ENCODE measurements around the gene CD44. TPM values are rescaled to one million over a fixed set of nuclear protein-coding genes. Genes with fewer than 3 reads are reported as not detected.
A peak's percentile ranks its signal among the peaks of the same experiment; 100 is the strongest.

The CD44 gene
- total RNA-seq, 4 donors from 2014 or later, result 56.3 to 182 (median 114) TPM

GRCh38 chr11:35235936-35236666 is 97.1 kb downstream of the CD44 start:
- Histone ChIP-seq H3K27me3 (no peaks in the 10 kb centered on the region), H3K4me1 (peaks cover 0 to 31% (median 3%) of the 10 kb centered on the region in 4 donors), H3K4me3 (no peak overlapping the region), H3K9me3 (no peaks in the 10 kb centered on the region), H3K36me3 (no peaks in the 10 kb centered on the region), H3K27ac (no peak overlapping the region)
- WGBS, 2 donors (ENCODE audit: low coverage in 1 of 2), result 54% methylated on average over 4 of the region's 4 CpGs; no CpG with 5 or more reads in 1 of the 2 donors
- in situ Hi-C loops (cut with MboI; ENCODE audit: low pct_ligation_motif_present in 1 of 4, low pct_unique_long_range_greater_than_20kb in 1 of 4, low sequenced_read_pairs in 3 of 4), result loop anchor here in 1 of 4 donors (10.0 kb wide), 1 partner anchor 241 kb away; no protein-coding TSS in a partner anchor
- intact Hi-C loops (cut with DNase I; ENCODE audit: low total_unique reads), result no loop called here
- peak; percentile 68 for DNase-seq
- TF ChIP-seq, protein P1, sequence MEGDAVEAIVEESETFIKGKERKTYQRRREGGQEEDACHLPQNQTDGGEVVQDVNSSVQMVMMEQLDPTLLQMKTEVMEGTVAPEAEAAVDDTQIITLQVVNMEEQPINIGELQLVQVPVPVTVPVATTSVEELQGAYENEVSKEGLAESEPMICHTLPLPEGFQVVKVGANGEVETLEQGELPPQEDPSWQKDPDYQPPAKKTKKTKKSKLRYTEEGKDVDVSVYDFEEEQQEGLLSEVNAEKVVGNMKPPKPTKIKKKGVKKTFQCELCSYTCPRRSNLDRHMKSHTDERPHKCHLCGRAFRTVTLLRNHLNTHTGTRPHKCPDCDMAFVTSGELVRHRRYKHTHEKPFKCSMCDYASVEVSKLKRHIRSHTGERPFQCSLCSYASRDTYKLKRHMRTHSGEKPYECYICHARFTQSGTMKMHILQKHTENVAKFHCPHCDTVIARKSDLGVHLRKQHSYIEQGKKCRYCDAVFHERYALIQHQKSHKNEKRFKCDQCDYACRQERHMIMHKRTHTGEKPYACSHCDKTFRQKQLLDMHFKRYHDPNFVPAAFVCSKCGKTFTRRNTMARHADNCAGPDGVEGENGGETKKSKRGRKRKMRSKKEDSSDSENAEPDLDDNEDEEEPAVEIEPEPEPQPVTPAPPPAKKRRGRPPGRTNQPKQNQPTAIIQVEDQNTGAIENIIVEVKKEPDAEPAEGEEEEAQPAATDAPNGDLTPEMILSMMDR (IDR thresholded peaks at IDR 0.05), result no peak
- TF ChIP-seq POLR2AphosphoS5 (IDR thresholded peaks at IDR 0.05), result no peak
- no peak for TF ChIP-seq POLR2A (IDR thresholded peaks at IDR 0.05)
- TF ChIP-seq EP300 (IDR thresholded peaks at IDR 0.05; ENCODE audit: low read depth), result no peak

GRCh38 chr11:35236667-35237003 is 97.7 kb downstream of the CD44 start:
- H3K27ac ChIP-seq, result no peak overlapping the region
- 67 to 68% methylated on average over 4 to 5 of the region's 5 CpGs for WGBS, 2 donors (ENCODE audit: low coverage in 1 of 2)

GRCh38 chr11:35237351-35237750 is 98.4 kb downstream of the CD44 start:
- no peak for DNase-seq
- TF ChIP-seq EP300 (IDR thresholded peaks at IDR 0.05; ENCODE audit: low read depth) (no peak), POLR2AphosphoS5 (IDR thresholded peaks at IDR 0.05) (no peak), POLR2A (IDR thresholded peaks at IDR 0.05) (no peak)
- TF ChIP-seq, protein P1 (IDR thresholded peaks at IDR 0.05), result no peak
- no peaks in the 10 kb centered on the region for H3K27me3 ChIP-seq
- no peaks in the 10 kb centered on the region for H3K36me3 ChIP-seq
- H3K27ac ChIP-seq, result no peak overlapping the region
- intact Hi-C loops (cut with DNase I; ENCODE audit: low total_unique reads), result no loop called here
- H3K9me3 ChIP-seq, result no peaks in the 10 kb centered on the region
- in situ Hi-C loops (cut with MboI; ENCODE audit: low pct_ligation_motif_present in 1 of 4, low pct_unique_long_range_greater_than_20kb in 1 of 4, low sequenced_read_pairs in 3 of 4), result loop anchor here in 1 of 4 donors (10.0 kb wide), 1 partner anchor 243 kb away; no protein-coding TSS in a partner anchor
- H3K4me1 ChIP-seq, result peaks cover 0 to 35% (median 2%) of the 10 kb centered on the region in 4 donors
- no peak overlapping the region for H3K4me3 ChIP-seq
- 80 to 83% methylated on average over 1 of the region's 1 CpG for WGBS, 2 donors (ENCODE audit: low coverage in 1 of 2)

More at GRCh38 chr11:35236667-35237003, 97.7 kb downstream of the CD44 start:
- intact Hi-C loops (cut with DNase I; ENCODE audit: low total_unique reads), result no loop called here
- no peak overlapping the region for H3K4me3 ChIP-seq
- no peak for TF ChIP-seq POLR2A (IDR thresholded peaks at IDR 0.05)
- TF ChIP-seq POLR2AphosphoS5 (IDR thresholded peaks at IDR 0.05), result no peak
- TF ChIP-seq, protein P1 (IDR thresholded peaks at IDR 0.05), result no peak
- no peak for TF ChIP-seq EP300 (IDR thresholded peaks at IDR 0.05; ENCODE audit: low read depth)
- H3K4me1 ChIP-seq, result peaks cover 0 to 31% (median 3%) of the 10 kb centered on the region in 4 donors
- DNase-seq, result no peak
- H3K36me3 ChIP-seq, result no peaks in the 10 kb centered on the region
- no peaks in the 10 kb centered on the region for H3K9me3 ChIP-seq
- no peaks in the 10 kb centered on the region for H3K27me3 ChIP-seq
- in situ Hi-C loops (cut with MboI; ENCODE audit: low pct_ligation_motif_present in 1 of 4, low pct_unique_long_range_greater_than_20kb in 1 of 4, low sequenced_read_pairs in 3 of 4), result loop anchor here in 1 of 4 donors (10.0 kb wide), 1 partner anchor 242 kb away; no protein-coding TSS in a partner anchor

DNA sequence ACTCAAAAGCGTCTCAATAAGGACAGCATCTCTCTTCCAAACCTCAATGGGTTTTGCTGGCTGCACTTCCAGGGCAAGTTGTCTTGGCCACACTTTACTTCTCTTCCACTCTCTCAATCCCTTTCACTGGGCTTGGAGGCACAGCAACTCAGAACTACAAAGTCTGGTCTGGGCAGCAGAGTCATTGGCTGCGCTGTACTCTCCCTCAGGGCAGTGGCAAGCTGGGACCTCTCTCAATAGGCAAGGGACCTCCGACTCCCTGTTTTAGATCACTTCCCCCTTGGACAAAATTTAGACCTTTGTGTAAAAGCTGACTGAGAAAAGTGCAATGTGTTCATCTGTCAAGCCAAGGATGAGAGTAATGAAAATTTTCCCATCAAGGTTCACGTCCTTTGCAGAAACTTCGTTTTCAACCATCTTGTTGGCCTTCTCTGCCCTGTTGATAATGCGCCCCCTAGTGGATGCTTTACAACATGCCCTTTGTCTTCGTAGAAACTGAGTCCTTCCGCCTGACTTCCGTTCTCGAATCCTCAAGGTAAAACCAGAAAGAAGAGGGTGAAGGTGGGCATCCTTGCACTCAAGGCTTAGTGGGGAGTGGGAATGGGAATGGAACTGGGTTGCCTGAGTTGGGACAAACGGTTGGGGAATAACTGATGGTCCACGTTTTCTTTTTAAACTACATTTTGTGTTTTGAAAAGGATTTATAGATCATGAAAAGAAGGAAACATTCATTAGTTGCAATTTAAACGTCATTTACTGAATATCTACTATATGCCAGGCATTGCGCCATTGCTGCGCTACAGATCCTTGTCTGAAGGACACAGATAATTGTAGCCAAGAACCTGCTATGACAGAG is 99.1 kb downstream of the CD44 start:
- in situ Hi-C loops (cut with MboI; ENCODE audit: low pct_ligation_motif_present in 1 of 4, low pct_unique_long_range_greater_than_20kb in 1 of 4, low sequenced_read_pairs in 3 of 4), result loop anchor here in 1 of 4 donors (10.0 kb wide), 1 partner anchor 243 kb away; no protein-coding TSS in a partner anchor
- H3K36me3 ChIP-seq, result no peaks in the 10 kb centered on the region
- no peaks in the 10 kb centered on the region for H3K27me3 ChIP-seq
- H3K9me3 ChIP-seq, result no peaks in the 10 kb centered on the region
- no peak overlapping the region for H3K4me3 ChIP-seq
- no peak for TF ChIP-seq EP300 (IDR thresholded peaks at IDR 0.05; ENCODE audit: low read depth)
- TF ChIP-seq POLR2A (IDR thresholded peaks at IDR 0.05), result no peak
- TF ChIP-seq POLR2AphosphoS5 (IDR thresholded peaks at IDR 0.05), result no peak
- TF ChIP-seq, protein P1 (IDR thresholded peaks at IDR 0.05), result peak; percentile 65 to 78 (median 75)
- DNase-seq, result peak; percentile 54
- no peak overlapping the region for H3K27ac ChIP-seq
- peaks cover 0 to 34% (median 2%) of the 10 kb centered on the region in 4 donors for H3K4me1 ChIP-seq
- 73 to 83% methylated on average over 6 to 15 of the region's 15 CpGs for WGBS, 2 donors (ENCODE audit: low coverage in 1 of 2)
- intact Hi-C loops (cut with DNase I; ENCODE audit: low total_unique reads), result no loop called here
